HEK293 (cell line): Measurements from ENCODE around the gene KRTAP5-9.
A peak's percentile ranks its signal among the peaks of the same experiment; 100 is the strongest.
"Not testable (repeated sequence)": the region's sequence is repeated elsewhere in the genome, so short reads cannot be mapped to it uniquely, and the experiment has no call there.

Experiments used
- CTCF ChIA-PET: fragments of 350-600 bp; formaldehyde crosslinking; extraction: SDS; loops from one replicate; lab custom pipeline; 2021; ENCODE audit warnings: antibody characterized with exemption; lab: Yijun Ruan, JAX
- POLR2A ChIA-PET: fragments of 300-600 bp; formaldehyde crosslinking; extraction: SDS; loops from one replicate; lab custom pipeline; 2020; ENCODE audit warnings: antibody characterized with exemption, inconsistent platforms; lab: Yijun Ruan, JAX
- H3K27ac ChIP-seq: fragments of 200-500 bp; sonication (Bioruptor generic); 2 replicates; pipeline ENCODE4 v1.5.1; 2014; ENCODE audit warnings: low read depth, low read length, control low read depth, inconsistent platforms; ENCODE audit errors: extremely low read depth
- H3K36me3 ChIP-seq, 2 experiments: fragments of 200-500 bp in 1 of 2; sonication (Bioruptor generic) in 1 of 2; 1 replicate in 1 of 2; 2 replicates in 1 of 2; pipeline ENCODE4 v1.5.1; 2014 to 2017; ENCODE audit warnings: inconsistent platforms in 2 of 2, low read length in 2 of 2; ENCODE audit not compliant: control insufficient read depth in 2 of 2, insufficient read depth in 1 of 2
- H3K4me1 ChIP-seq: fragments of 200-500 bp; sonication (Bioruptor generic); 2 replicates; pipeline ENCODE4 v1.5.1; 2014; ENCODE audit warnings: mild to moderate bottlenecking, low read length, inconsistent platforms; ENCODE audit not compliant: control insufficient read depth, insufficient read depth
- H3K4me3 ChIP-seq: 2 replicates; pipeline ENCODE4 v1.5.1; 2011; ENCODE audit warnings: low read depth, mild to moderate bottlenecking, control low read depth, low read length, moderate library complexity
- H3K9me3 ChIP-seq: fragments of 200-500 bp; sonication (Bioruptor generic); 2 replicates; pipeline ENCODE4 v1.5.1; 2014; ENCODE audit warnings: low read depth, low read length, inconsistent platforms; ENCODE audit not compliant: control insufficient read depth, insufficient read depth
- ATF2 ChIP-seq: fragments of 450-650 bp; formaldehyde crosslinking; IDR thresholded peaks from 2 replicates; pipeline ENCODE4 v1.5.1; 2016; ENCODE audit warnings: missing biosample characterization, missing genetic modification characterization, low read depth
- EGR2 ChIP-seq: fragments of 450-650 bp; formaldehyde crosslinking; IDR thresholded peaks from 2 replicates; pipeline ENCODE4 v1.5.1; 2016; ENCODE audit warnings: low read depth, missing biosample characterization, missing genetic modification characterization
- GLIS1 ChIP-seq: fragments of 450-650 bp; formaldehyde crosslinking; IDR thresholded peaks from 2 replicates; pipeline ENCODE4 v1.5.1; 2016; ENCODE audit warnings: missing biosample characterization, missing genetic modification characterization
- IKZF3 ChIP-seq: fragments of 450-650 bp; IDR thresholded peaks from 2 replicates; pipeline ENCODE4 v1.5.0; 2018; ENCODE audit warnings: missing biosample characterization, mild to moderate bottlenecking, missing genetic modification characterization, moderate library complexity
- MYNN ChIP-seq: fragments of 450-650 bp; formaldehyde crosslinking; IDR thresholded peaks from 2 replicates; pipeline ENCODE4 v1.5.1; 2016; ENCODE audit warnings: missing biosample characterization, missing genetic modification characterization, borderline replicate concordance
- OSR2 ChIP-seq: fragments of 450-650 bp; formaldehyde crosslinking; IDR thresholded peaks from 2 replicates; pipeline ENCODE4 v1.5.1; 2016; ENCODE audit warnings: missing biosample characterization, missing genetic modification characterization
- REPIN1 ChIP-seq: fragments of 450-650 bp; formaldehyde crosslinking; IDR thresholded peaks from 2 replicates; pipeline ENCODE4 v1.5.1; 2017; ENCODE audit warnings: missing biosample characterization, missing genetic modification characterization, low read depth
- SALL2 ChIP-seq: fragments of 450-650 bp; formaldehyde crosslinking; IDR thresholded peaks from 2 replicates; pipeline ENCODE4 v1.5.0; 2017; ENCODE audit warnings: missing biosample characterization, mild to moderate bottlenecking, missing genetic modification characterization, borderline replicate concordance
- SCRT1 ChIP-seq: fragments of 450-650 bp; formaldehyde crosslinking; IDR thresholded peaks from 2 replicates; pipeline ENCODE4 v1.5.1; 2016; ENCODE audit warnings: missing biosample characterization, missing genetic modification characterization, borderline replicate concordance
- SCRT2 ChIP-seq: fragments of 450-650 bp; formaldehyde crosslinking; IDR thresholded peaks from 2 replicates; pipeline ENCODE4 v1.5.1; 2016; ENCODE audit warnings: missing biosample characterization, missing genetic modification characterization
- ZNF146 ChIP-seq: fragments of 450-650 bp; formaldehyde crosslinking; IDR thresholded peaks from 2 replicates; pipeline ENCODE4 v1.5.1; 2016; ENCODE audit warnings: missing biosample characterization, missing genetic modification characterization
- ZNF335 ChIP-seq: fragments of 450-650 bp; formaldehyde crosslinking; conservative IDR thresholded peaks from 2 replicates; pipeline ENCODE4 v1.5.1; 2016; ENCODE audit warnings: missing biosample characterization, missing genetic modification characterization
- ZNF341 ChIP-seq: fragments of 450-650 bp; formaldehyde crosslinking; IDR thresholded peaks from 2 replicates; pipeline ENCODE4; 2016; ENCODE audit warnings: low read depth, missing biosample characterization, missing genetic modification characterization
- ZNF354C ChIP-seq: fragments of 450-650 bp; formaldehyde crosslinking; IDR thresholded peaks from 2 replicates; pipeline ENCODE4 v1.5.1; 2016; ENCODE audit warnings: missing biosample characterization, missing genetic modification characterization, low read depth, borderline replicate concordance
- ZNF48 ChIP-seq: fragments of 450-650 bp; formaldehyde crosslinking; IDR thresholded peaks from 2 replicates; pipeline ENCODE4 v1.5.1; 2016; ENCODE audit warnings: missing biosample characterization, missing genetic modification characterization
- ZNF626 ChIP-seq: fragments of 450-650 bp; sonication (Bioruptor Pico); formaldehyde crosslinking; IDR thresholded peaks from 2 replicates; pipeline ENCODE4 v1.5.1; 2018; ENCODE audit warnings: missing biosample characterization, missing genetic modification characterization, inconsistent platforms
- ZNF654 ChIP-seq: fragments of 450-650 bp; formaldehyde crosslinking; IDR thresholded peaks from 2 replicates; pipeline ENCODE4 v1.5.1; 2016; ENCODE audit warnings: low read depth, missing biosample characterization, missing genetic modification characterization
- ZNF76 ChIP-seq: fragments of 450-650 bp; formaldehyde crosslinking; IDR thresholded peaks from 2 replicates; pipeline ENCODE4; 2016; ENCODE audit warnings: low read depth, missing biosample characterization, missing genetic modification characterization, borderline replicate concordance
- ZNF792 ChIP-seq: fragments of 450-650 bp; formaldehyde crosslinking; IDR thresholded peaks from 2 replicates; pipeline ENCODE4 v1.5.1; 2016; ENCODE audit warnings: missing biosample characterization, missing genetic modification characterization
- TF ChIP-seq, protein P1 (sequence below): fragments of 450-650 bp; formaldehyde crosslinking; IDR thresholded peaks from 2 replicates; pipeline ENCODE4 v1.5.1; 2016; ENCODE audit warnings: missing biosample characterization, missing genetic modification characterization
- TF ChIP-seq, protein P2 (sequence below): fragments of 450-650 bp; formaldehyde crosslinking; IDR thresholded peaks from 2 replicates; pipeline ENCODE4 v1.5.1; 2016; ENCODE audit warnings: missing biosample characterization, missing genetic modification characterization
- TF ChIP-seq, protein P3 (sequence below): fragments of 450-650 bp; formaldehyde crosslinking; IDR thresholded peaks from 2 replicates; pipeline ENCODE4 v1.5.1; 2016; ENCODE audit warnings: missing biosample characterization, missing genetic modification characterization

The KRTAP5-9 gene

GRCh38 chr11:71577469-71578004 is 29.3 kb downstream of the KRTAP5-9 start (continued):
- TF ChIP-seq, protein P1, sequence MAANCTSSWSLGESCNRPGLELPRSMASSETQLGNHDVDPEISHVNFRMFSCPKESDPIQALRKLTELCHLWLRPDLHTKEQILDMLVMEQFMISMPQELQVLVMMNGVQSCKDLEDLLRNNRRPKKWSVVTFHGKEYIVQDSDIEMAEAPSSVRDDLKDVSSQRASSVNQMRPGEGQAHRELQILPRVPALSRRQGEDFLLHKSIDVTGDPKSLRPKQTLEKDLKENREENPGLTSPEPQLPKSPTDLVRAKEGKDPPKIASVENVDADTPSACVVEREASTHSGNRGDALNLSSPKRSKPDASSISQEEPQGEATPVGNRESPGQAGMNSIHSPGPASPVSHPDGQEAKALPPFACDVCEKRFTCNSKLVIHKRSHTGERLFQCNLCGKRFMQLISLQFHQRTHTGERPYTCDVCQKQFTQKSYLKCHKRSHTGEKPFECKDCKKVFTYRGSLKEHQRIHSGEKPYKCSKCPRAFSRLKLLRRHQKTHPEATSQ, result no peak
- TF ChIP-seq REPIN1 (tag by site-specific recombination) (no peak), ZNF48 (tag by site-specific recombination) (no peak), ZNF146 (tag by site-specific recombination) (no peak), EGR2 (no peak), MYNN (tag by site-specific recombination) (no peak), ZNF354C (tag by site-specific recombination) (no peak), ZNF341 (tag by site-specific recombination) (no peak), ATF2 (tag by site-specific recombination) (no peak), ZNF792 (tag by site-specific recombination) (no peak), ZNF626 (tag by site-specific recombination) (no peak)
- TF ChIP-seq, protein P2, sequence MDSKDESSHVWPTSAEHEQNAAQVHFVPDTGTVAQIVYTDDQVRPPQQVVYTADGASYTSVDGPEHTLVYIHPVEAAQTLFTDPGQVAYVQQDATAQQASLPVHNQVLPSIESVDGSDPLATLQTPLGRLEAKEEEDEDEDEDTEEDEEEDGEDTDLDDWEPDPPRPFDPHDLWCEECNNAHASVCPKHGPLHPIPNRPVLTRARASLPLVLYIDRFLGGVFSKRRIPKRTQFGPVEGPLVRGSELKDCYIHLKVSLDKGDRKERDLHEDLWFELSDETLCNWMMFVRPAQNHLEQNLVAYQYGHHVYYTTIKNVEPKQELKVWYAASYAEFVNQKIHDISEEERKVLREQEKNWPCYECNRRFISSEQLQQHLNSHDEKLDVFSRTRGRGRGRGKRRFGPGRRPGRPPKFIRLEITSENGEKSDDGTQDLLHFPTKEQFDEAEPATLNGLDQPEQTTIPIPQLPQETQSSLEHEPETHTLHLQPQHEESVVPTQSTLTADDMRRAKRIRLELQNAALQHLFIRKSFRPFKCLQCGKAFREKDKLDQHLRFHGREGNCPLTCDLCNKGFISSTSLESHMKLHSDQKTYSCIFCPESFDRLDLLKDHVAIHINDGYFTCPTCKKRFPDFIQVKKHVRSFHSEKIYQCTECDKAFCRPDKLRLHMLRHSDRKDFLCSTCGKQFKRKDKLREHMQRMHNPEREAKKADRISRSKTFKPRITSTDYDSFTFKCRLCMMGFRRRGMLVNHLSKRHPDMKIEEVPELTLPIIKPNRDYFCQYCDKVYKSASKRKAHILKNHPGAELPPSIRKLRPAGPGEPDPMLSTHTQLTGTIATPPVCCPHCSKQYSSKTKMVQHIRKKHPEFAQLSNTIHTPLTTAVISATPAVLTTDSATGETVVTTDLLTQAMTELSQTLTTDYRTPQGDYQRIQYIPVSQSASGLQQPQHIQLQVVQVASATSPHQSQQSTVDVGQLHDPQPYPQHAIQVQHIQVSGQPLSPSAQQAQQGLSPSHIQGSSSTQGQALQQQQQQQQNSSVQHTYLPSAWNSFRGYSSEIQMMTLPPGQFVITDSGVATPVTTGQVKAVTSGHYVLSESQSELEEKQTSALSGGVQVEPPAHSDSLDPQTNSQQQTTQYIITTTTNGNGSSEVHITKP (tag by site-specific recombination), result no peak
- TF ChIP-seq, all 188 proteins: peak for 0

DNA sequence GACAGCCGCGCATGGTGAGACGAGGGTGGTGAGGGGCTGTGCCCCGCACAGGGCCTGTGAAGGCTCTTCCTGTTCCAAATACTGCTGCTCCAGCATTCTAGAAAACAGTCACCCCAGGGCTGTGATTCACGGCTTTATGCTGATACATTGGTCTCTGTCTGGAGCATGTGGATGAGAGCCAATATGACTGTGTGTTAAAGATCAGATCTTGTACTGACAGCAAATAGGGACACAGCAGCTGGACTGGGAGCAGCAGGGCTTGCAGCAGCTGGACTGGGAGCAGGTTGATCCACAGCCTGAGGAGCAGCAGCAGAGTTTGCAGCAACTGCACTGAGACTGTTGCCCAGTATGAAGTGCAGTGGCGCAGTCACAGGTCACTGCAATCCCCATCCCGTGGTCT is 31.3 kb downstream of the KRTAP5-9 start:
- POLR2A ChIA-PET, result interaction anchor here (0.7 to 1.0 kb wide), 2 partner anchors 11 to 127 kb away, joined by 3 to 4 read pairs; partner anchors contain the start of gene NADSYN1

DNA sequence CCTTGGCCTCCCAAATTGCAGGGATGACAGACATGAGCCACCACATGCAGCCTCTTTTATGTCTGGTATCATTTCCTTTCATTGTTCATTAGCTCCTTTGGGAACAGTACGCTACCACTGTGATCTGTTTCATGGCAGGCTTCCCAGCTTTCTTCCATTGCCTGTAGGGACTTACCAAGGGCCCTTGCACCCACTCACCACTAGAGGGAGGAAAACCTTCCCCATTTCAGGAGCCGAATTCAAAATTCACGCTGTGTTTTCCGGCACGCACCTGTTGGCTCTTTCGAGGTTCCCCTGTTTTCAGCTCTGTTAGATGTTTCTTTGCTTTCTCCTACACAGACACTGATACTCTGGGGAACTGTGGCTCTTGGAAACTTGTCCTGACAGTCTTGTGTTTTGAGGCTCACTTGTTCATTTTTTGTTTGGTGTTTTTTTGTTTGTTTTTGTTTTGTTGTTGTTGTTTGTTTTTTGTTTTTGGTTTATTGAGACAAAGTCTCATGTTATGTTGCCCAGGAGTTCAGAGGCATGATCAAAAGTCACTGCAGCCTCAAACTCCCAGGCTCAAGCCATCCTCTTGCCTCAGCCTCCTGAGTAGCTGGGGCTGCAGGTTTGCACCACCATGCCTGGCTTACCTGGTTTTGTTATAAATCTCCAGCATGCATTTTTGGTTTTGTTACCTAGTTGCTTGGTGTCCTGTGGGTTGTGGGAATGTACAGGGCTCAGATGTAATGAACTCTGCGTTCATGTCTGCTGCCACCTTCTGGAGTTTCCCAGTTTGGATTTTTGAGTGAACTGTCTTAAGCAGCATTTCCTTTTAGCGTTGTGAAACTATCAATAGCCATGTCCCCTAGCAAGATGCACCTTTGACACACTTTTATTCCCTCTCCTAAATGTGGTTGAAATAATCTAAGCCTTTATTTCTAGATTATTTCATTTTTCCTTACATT is 32.1 kb downstream of the KRTAP5-9 start:
- no peaks in the 10 kb centered on the region for H3K9me3 ChIP-seq
- H3K4me3 ChIP-seq, result no peak overlapping the region
- no peaks in the 10 kb centered on the region for H3K36me3 ChIP-seq
- ChIA-PET CTCF (interaction anchor here (0.6 to 1.8 kb wide), 20 partner anchors 9 to 1080 kb away, joined by 3 to 7 read pairs (median 3); no protein-coding TSS in a partner anchor), POLR2A (interaction anchor here (0.7 to 1.0 kb wide), 2 partner anchors 12 to 127 kb away, joined by 3 to 4 read pairs; partner anchors contain the start of gene NADSYN1)
- no peak overlapping the region for H3K27ac ChIP-seq
- no peaks in the 10 kb centered on the region for H3K4me1 ChIP-seq
- TF ChIP-seq SALL2 (tag by site-specific recombination) (no peak), SCRT2 (tag by site-specific recombination) (peak; percentile 98), OSR2 (tag by site-specific recombination) (peak; percentile 29; the same call in 1 of the 2 replicates), ZNF654 (tag by site-specific recombination) (peak; percentile 25), ZNF335 (tag by site-specific recombination) (0 out of 2 replicates have a peak, but pooled peaks have one; percentile 24), GLIS1 (tag by site-specific recombination) (peak; percentile 69), IKZF3 (tag by site-specific recombination) (peak; percentile 63; the same call in 1 of the 2 replicates), ZNF76 (no peak), SCRT1 (tag by site-specific recombination) (peak; percentile 94)
- TF ChIP-seq, protein P3, sequence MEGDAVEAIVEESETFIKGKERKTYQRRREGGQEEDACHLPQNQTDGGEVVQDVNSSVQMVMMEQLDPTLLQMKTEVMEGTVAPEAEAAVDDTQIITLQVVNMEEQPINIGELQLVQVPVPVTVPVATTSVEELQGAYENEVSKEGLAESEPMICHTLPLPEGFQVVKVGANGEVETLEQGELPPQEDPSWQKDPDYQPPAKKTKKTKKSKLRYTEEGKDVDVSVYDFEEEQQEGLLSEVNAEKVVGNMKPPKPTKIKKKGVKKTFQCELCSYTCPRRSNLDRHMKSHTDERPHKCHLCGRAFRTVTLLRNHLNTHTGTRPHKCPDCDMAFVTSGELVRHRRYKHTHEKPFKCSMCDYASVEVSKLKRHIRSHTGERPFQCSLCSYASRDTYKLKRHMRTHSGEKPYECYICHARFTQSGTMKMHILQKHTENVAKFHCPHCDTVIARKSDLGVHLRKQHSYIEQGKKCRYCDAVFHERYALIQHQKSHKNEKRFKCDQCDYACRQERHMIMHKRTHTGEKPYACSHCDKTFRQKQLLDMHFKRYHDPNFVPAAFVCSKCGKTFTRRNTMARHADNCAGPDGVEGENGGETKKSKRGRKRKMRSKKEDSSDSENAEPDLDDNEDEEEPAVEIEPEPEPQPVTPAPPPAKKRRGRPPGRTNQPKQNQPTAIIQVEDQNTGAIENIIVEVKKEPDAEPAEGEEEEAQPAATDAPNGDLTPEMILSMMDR, result peak; percentile 64; the same call in 1 of the 2 replicates

More for the DNA sequence above, 31.3 kb downstream of the KRTAP5-9 start:
- not testable (repeated sequence) for H3K36me3 ChIP-seq, H3K9me3 ChIP-seq, H3K4me1 ChIP-seq, H3K4me3 ChIP-seq, H3K27ac ChIP-seq
- CTCF ChIA-PET, result interaction anchor here (0.6 to 1.8 kb wide), 15 partner anchors 8 to 1080 kb away, joined by 3 to 5 read pairs (median 3); no protein-coding TSS in a partner anchor
